ENCODE measurements around the gene CUZD1.

The CUZD1 gene

GRCh38 chr10:122855745-122856144 lies 10.1 kb upstream of the CUZD1 start:
- DNase-seq: no peak

- peak; percentile 77 for DNase-seq
These were observed 9.0 kb upstream of the CUZD1 start for GRCh38 chr10:122854648-122855047.

- peak; percentile 64 for DNase-seq
These were observed 8.1 kb upstream of the CUZD1 start for GRCh38 chr10:122853665-122854313.

GRCh38 chr10:122852261-122852660 lies 6.6 kb upstream of the CUZD1 start:
- peak; percentile 38 for DNase-seq

GRCh38 chr10:122850705-122851640 lies 5.3 kb upstream of the CUZD1 start:
- DNase-seq: peak; percentile 55

- DNase-seq: no peak
These were observed 4.4 kb upstream of the CUZD1 start for GRCh38 chr10:122849900-122850605.

GRCh38 chr10:122849090-122849489 lies 3.4 kb upstream of the CUZD1 start:
- no peak for DNase-seq

- no peak for DNase-seq
These were observed 2.3 kb upstream of the CUZD1 start for GRCh38 chr10:122847782-122848604.

- no peak for DNase-seq
These were observed 1.5 kb downstream of the CUZD1 start for GRCh38 chr10:122844146-122844545.

- DNase-seq: no peak
These were observed 4.1 kb downstream of the CUZD1 start for GRCh38 chr10:122841569-122841968.

- no peak for DNase-seq
These were observed 6.2 kb downstream of the CUZD1 start for GRCh38 chr10:122839505-122839904.

GRCh38 chr10:122838880-122839279 lies 6.8 kb downstream of the CUZD1 start:
- DNase-seq: no peak

GRCh38 chr10:122835908-122836307 lies 9.7 kb downstream of the CUZD1 start:
- no peak for DNase-seq

- DNase-seq: no peak
These were observed 14.7 kb downstream of the CUZD1 start for GRCh38 chr10:122830965-122831353.

GRCh38 chr10:122830273-122830964 lies 15.2 kb downstream of the CUZD1 start:
- DNase-seq: no peak

GRCh38 chr10:122829454-122829853 lies 16.2 kb downstream of the CUZD1 start:
- no peak for DNase-seq

GRCh38 chr10:122828716-122829255 lies 16.9 kb downstream of the CUZD1 start:
- DNase-seq: no peak

GRCh38 chr10:122827302-122827701 lies 18.4 kb downstream of the CUZD1 start:
- no peak for DNase-seq

GRCh38 chr10:122822973-122823690 lies 22.5 kb downstream of the CUZD1 start:
- no peak for DNase-seq

- DNase-seq: no peak
These were observed 23.8 kb downstream of the CUZD1 start for GRCh38 chr10:122821808-122822207.

- no peak for DNase-seq
These were observed 30.2 kb downstream of the CUZD1 start for GRCh38 chr10:122815458-122815857.

All from fibroblast of skin of scalp (primary cell).